K562 (cell line): ENCODE results near the gene TUBD1. TPM values are rescaled to one million over a fixed set of nuclear protein-coding genes. Genes with fewer than 3 reads are reported as not detected.

Source experiments
- BRF1 ChIP-seq: IDR thresholded peaks from 3 replicates; pipeline ENCODE4 v1.6.1; 2011; ENCODE audit warnings: borderline replicate concordance, mild to moderate bottlenecking; ENCODE audit not compliant: insufficient read length; ENCODE audit errors: extremely low read depth
- DMBX1 ChIP-seq: fragments of 250-450 bp; sonication (Bioruptor Pico); IDR thresholded peaks from 2 replicates; pipeline ENCODE4 v1.8.0; 2022; ENCODE audit warnings: inconsistent platforms, mild to moderate bottlenecking, moderate library complexity, borderline replicate concordance
- DPF2 ChIP-seq: fragments of 450-650 bp; IDR thresholded peaks from 2 replicates; pipeline ENCODE4 v1.6.1; 2016
- HBP1 ChIP-seq: fragments of 450-650 bp; formaldehyde crosslinking; IDR thresholded peaks from 2 replicates; pipeline ENCODE4 v1.4.0; 2022; ENCODE audit warnings: missing genetic modification characterization
- HDAC1 ChIP-seq, 2 experiments: fragments of 450-650 bp; IDR thresholded peaks; 2 replicates each; pipeline ENCODE4 v1.6.1; 2016 to 2017; ENCODE audit warnings: inconsistent platforms in 1 of 2, mild to moderate bottlenecking in 1 of 2, moderate library complexity in 1 of 2
- HMBOX1 ChIP-seq: sonication (generic); IDR thresholded peaks from 2 replicates; pipeline ENCODE4 v1.6.1; 2016
- ILF3 ChIP-seq: fragments of 450-650 bp; IDR thresholded peaks from 2 replicates; pipeline ENCODE4 v1.6.1; 2018; ENCODE audit warnings: antibody characterized with exemption, mild to moderate bottlenecking, moderate library complexity, borderline replicate concordance
- ILK ChIP-seq: fragments of 450-650 bp; IDR thresholded peaks from 2 replicates; pipeline ENCODE4 v1.6.1; 2016; ENCODE audit warnings: missing genetic modification characterization, low read depth, mild to moderate bottlenecking, missing compliant biosample characterization, moderate library complexity, borderline replicate concordance
- JUN ChIP-seq, 2 experiments: sonication (generic) in 1 of 2; formaldehyde crosslinking in 1 of 2; IDR thresholded peaks; 2 replicates each; pipeline versions ENCODE4 v1.6.1 to v1.8.0; 2012 to 2022; ENCODE audit warnings: borderline replicate concordance in 2 of 2, mild to moderate bottlenecking in 2 of 2, improper control_type of control experiment in 1 of 2, low read depth in 1 of 2, low read length in 1 of 2, missing genetic modification reagents in 1 of 2
- LEF1 ChIP-seq: fragments of 450-650 bp; IDR thresholded peaks from 2 replicates; pipeline ENCODE4 v1.6.1; 2016; ENCODE audit warnings: mild to moderate bottlenecking
- MCM2 ChIP-seq: fragments of 450-650 bp; IDR thresholded peaks from 2 replicates; pipeline ENCODE4 v1.6.1; 2017; ENCODE audit warnings: low read depth, mild to moderate bottlenecking
- MYNN ChIP-seq, 2 experiments: sonication (generic); formaldehyde crosslinking in 1 of 2; IDR thresholded peaks; 2 replicates each; pipeline versions ENCODE4 v1.5.0 to v1.6.1; 2016 to 2020; ENCODE audit warnings: antibody characterized with exemption in 1 of 2, missing genetic modification reagents in 1 of 2
- PHF20 ChIP-seq: fragments of 450-650 bp; IDR thresholded peaks from 2 replicates; pipeline ENCODE4 v1.6.1; 2018; ENCODE audit not compliant: partially characterized antibody
- SMARCC2 ChIP-seq: fragments of 450-650 bp; IDR thresholded peaks from 2 replicates; pipeline ENCODE4 v1.6.1; 2017; ENCODE audit warnings: antibody characterized with exemption, moderate library complexity, mild to moderate bottlenecking, low read depth
- ZBTB2 ChIP-seq: fragments of 450-650 bp; IDR thresholded peaks from 2 replicates; pipeline ENCODE4 v1.6.1; 2016; ENCODE audit warnings: antibody characterized with exemption
- ZFP36 ChIP-seq: fragments of 150-350 bp; IDR thresholded peaks from 2 replicates; pipeline ENCODE4 v1.6.1; 2018; ENCODE audit warnings: low read length, low read depth; ENCODE audit not compliant: partially characterized antibody
- ZNF124 ChIP-seq: sonication (generic); formaldehyde crosslinking; IDR thresholded peaks from 2 replicates; pipeline ENCODE4 v1.8.1; 2022; ENCODE audit warnings: missing genetic modification reagents
- ZNF639 ChIP-seq, 2 experiments: fragments of 200-800 bp in 1 of 2; sonication (Bioruptor generic) in 1 of 2; sonication (generic) in 1 of 2; formaldehyde crosslinking in 1 of 2; IDR thresholded peaks in 1 of 2; conservative IDR thresholded peaks in 1 of 2; 2 replicates each; pipeline versions ENCODE4 v1.5.0 to v1.6.1; 2016 to 2020; ENCODE audit warnings: missing compliant biosample characterization in 1 of 2, missing genetic modification characterization in 1 of 2, missing genetic modification reagents in 1 of 2
- polyA plus RNA-seq, 8 experiments: library from polyadenylated mRNA; depleted of rRNA in 4 of 8; stranded (reverse) in 5 of 8; unstranded in 3 of 8; fragments of >200 nt; fragmentation: Nextera tagmentation in 2 of 8; fragmentation: Illumina TruSeq in 1 of 8; extraction: Ambion mirVana in 2 of 8; extraction: Trizol in 1 of 8; gene quantifications; 2 replicates each; pipeline versions ENCODE4 v1.2.1 to v1.2.3, GENCODE V29; 2011 to 2014; ENCODE audit warnings: inconsistent platforms in 1 of 8, missing spikeins in 1 of 8
- total RNA-seq, 7 experiments: library from RNA; depleted of rRNA in 6 of 7; stranded (reverse); fragments of >200 nt in 6 of 7; fragmentation: Illumina TruSeq in 2 of 7; extraction: Trizol in 2 of 7; gene quantifications; 2 replicates each; pipeline versions ENCODE4 v1.2.1 to v1.2.3, GENCODE V29; 2011 to 2021; ENCODE audit warnings: low replicate concordance in 1 of 7
- TF ChIP-seq, protein P1 (sequence below): sonication (generic); formaldehyde crosslinking; IDR thresholded peaks from 2 replicates; pipeline ENCODE4 v1.4.0; 2020; ENCODE audit warnings: mild to moderate bottlenecking, missing genetic modification reagents

Gene TUBD1
- total and polyA plus RNA-seq, 9 of the 15 experiments (the other 6 are each of a cell fraction or from before 2014, with no cell fraction given): 10.8 to 35.3 (median 17.9) TPM

DNA sequence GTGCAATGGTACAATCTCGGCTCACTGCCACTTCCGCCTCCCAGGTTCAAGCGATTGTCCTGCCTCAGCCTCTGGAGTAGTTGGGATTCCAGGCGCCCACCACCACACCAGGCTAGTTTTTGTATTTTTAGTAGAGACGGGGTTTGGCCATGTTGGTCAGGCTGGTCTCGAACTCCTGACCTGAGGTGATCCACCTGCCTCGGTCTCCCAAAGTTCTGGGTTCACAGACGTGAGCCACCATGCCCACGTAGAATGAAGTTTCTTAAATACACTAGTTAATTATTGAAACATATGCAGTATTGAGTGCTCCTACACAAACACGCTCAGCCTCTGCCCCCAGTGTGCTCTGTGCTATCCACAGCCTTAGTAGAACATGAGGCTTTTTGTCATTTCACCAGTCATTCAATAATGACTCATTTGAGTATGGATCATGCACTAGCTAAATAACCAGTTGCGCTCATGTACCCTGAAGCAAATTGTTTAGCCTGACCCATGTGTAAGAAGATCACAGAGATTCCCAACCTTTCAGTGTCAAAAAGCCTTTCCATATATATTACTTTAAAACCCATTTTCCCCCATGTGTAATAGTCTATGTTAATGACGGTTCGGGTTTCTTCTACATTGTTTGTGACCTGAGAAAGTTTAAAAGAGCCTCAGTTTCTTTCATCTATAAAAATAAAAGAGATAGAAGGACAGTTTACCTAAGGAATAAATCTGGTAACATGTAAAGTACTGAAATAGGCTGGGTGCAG is 49.7 kb downstream of the TUBD1 start (continued):
- TF ChIP-seq JUN (IDR thresholded peaks at IDR 0.05; ENCODE audit: borderline replicate concordance, low read depth, low read length) (no peak), JUN (CRISPR knock-in tag; IDR thresholded peaks at IDR 0.05; ENCODE audit: borderline replicate concordance) (no peak), ZFP36 (no peak), PHF20 (no peak), ILF3 (peak; percentile 99), HDAC1 (IDR thresholded peaks at IDR 0.05) (no peak), DMBX1 (CRISPR knock-in tag) (no peak), MYNN (IDR thresholded peaks at IDR 0.05) (peak; percentile 24; the same call in 1 of the 2 replicates), MYNN (CRISPR knock-in tag; IDR thresholded peaks at IDR 0.05) (no peak), HBP1 (peak; percentile 99), LEF1 (no peak; the same call in 1 of the 2 replicates), HMBOX1 (peak; percentile 87), ZNF639 (CRISPR knock-in tag; conservative IDR thresholded peaks at IDR 0.05 in 1 of 2, IDR thresholded peaks at IDR 0.05 in 1 of 2) (no peak; a peak in 1 of 4 replicates), SMARCC2 (no peak), BRF1 (no peak), DPF2 (no peak), MCM2 (no peak), ZBTB2 (no peak), ZNF124 (CRISPR knock-in tag) (no peak), ILK (tag) (no peak)
- TF ChIP-seq, protein P1, sequence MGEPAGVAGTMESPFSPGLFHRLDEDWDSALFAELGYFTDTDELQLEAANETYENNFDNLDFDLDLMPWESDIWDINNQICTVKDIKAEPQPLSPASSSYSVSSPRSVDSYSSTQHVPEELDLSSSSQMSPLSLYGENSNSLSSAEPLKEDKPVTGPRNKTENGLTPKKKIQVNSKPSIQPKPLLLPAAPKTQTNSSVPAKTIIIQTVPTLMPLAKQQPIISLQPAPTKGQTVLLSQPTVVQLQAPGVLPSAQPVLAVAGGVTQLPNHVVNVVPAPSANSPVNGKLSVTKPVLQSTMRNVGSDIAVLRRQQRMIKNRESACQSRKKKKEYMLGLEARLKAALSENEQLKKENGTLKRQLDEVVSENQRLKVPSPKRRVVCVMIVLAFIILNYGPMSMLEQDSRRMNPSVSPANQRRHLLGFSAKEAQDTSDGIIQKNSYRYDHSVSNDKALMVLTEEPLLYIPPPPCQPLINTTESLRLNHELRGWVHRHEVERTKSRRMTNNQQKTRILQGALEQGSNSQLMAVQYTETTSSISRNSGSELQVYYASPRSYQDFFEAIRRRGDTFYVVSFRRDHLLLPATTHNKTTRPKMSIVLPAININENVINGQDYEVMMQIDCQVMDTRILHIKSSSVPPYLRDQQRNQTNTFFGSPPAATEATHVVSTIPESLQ: no peak; the same call in 1 of the 2 replicates
